ENCODE results near the gene QKI. TPM values are rescaled to one million over a fixed set of nuclear protein-coding genes. Genes with fewer than 3 reads are reported as not detected.

Gene QKI
- total RNA-seq: 313 and 318 TPM in 2 replicates

GRCh38 chr6:163414117-163414945 is at the start of gene QKI:
QKI (plus strand) TSS chr6:163414718; CDS start chr6:163415194, 476 bp downstream.

